ENCODE measurements around the gene NPIPA7.
"Not testable (repeated sequence)": the region's sequence is repeated elsewhere in the genome, so short reads cannot be mapped to it uniquely, and the experiment has no call there.

The NPIPA7 gene

DNA sequence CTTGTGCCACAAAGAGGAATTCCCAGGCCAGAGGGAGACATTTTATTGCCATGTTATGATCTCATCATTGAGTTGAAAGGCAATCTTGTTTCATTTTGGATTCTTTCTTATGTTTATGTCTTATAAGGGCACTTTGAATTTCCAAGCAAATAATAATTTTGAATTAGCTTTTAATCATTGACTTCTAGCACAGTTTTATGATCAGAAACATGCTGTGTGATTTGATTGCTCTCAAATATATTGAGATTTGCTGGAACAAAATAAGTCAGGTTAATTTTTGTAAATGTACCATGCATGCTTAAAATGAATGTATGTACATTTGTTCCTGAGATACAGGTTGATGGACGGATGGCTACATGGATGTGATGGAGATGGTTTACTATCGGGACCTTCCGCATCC lies at the start of gene NPIPA7:
Gene NPIPA7, plus strand, starts transcription at position 301 of the 400 bp plus-strand sequence. CDS start 105 bp downstream, outside the sequence.
- not testable (repeated sequence) for DNase-seq

DNA sequence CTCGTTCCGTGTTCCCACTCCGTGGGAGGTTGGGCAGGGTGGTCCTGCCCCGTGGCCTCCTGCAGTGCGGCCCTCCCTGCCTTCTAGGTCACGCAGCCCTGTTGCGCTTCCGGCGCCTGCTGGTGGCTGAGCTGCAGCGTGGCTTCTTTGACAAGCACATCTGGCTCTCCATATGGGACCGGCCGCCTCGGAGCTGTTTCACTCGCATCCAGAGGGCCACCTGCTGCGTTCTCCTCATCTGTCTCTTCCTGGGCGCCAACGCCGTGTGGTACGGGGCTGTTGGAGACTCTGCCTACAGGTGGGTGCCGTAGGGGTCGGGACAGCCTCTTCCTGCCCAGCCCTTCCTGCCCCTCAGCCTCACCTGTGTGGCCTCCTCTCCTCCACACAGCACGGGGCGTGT lies 47.5 kb upstream of the NPIPA7 start:
- DNase-seq, result not testable (repeated sequence)

DNA sequence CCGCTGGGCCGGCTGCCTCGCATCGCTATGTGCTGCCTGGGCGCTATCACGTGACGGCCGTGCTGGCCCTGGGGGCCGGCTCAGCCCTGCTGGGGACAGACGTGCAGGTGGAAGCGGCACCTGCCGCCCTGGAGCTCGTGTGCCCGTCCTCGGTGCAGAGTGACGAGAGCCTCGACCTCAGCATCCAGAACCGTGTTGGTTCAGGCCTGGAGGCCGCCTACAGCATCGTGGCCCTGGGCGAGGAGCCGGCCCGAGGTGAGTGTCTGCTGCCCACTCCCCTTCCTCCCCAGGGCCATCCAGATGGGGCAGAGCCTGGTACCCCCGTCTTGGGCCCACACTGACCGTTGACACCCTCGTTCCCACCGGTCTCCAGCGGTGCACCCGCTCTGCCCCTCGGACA lies 21.4 kb upstream of the NPIPA7 start:
- not testable (repeated sequence) for DNase-seq

DNA sequence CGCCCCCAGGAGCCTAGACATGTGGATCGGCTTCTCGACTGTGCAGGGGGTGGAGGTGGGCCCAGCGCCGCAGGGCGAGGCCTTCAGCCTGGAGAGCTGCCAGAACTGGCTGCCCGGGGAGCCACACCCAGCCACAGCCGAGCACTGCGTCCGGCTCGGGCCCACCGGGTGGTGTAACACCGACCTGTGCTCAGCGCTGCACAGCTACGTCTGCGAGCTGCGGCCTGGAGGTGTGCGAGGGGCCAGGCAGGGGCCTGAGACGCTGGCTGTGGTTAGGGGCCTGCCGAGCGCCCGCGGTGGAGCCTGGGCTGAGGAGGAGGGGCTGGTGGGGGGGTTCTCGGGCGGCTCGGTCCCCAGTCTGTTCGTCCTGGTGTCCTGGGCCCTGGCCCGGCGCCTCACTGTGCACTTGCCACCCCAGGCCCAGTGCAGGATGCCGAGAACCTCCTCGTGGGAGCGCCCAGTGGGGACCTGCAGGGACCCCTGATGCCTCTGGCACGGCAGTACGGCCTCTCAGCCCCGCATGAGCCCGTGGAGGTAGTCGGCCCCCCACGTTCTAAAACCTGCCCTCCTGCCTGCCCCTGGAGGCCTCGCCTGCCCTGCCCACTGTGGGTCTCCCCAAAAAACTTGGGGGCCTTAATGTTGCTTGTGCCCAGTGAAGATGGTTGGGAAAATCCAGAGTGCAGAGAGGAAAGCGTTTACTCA lies 20.2 kb upstream of the NPIPA7 start:
- not testable (repeated sequence) for DNase-seq

DNA sequence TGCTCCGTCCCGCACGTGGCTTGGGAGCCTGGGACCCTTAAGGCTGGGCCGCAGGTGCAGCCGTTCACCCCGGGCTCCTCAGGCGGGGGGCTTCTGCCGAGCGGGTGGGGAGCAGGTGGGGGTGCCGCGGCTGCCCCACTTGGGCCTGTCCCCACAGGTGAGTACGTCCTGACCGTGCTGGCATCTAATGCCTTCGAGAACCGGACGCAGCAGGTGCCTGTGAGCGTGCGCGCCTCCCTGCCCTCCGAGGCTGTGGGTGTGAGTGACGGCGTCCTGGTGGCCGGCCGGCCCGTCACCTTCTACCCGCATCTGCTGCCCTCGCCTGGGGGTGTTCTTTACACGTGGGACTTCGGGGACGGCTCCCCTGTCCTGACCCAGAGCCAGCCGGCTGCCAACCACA lies 15.3 kb upstream of the NPIPA7 start:
- DNase-seq, result not testable (repeated sequence)

DNA sequence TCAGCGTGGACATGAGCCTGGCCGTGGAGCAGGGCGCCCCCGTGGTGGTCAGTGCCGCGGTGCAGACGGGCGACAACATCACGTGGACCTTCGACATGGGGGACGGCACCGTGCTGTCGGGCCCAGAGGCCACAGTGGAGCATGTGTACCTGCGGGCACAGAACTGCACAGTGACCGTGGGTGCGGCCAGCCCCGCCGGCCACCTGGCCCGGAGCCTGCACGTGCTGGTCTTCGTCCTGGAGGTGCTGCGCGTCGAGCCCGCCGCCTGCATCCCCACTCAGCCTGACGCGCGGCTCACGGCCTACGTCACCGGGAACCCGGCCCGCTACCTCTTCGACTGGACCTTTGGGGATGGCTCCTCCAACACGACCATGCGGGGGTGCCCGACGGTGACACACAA lies 14.8 kb upstream of the NPIPA7 start:
- DNase-seq, result not testable (repeated sequence)

DNA sequence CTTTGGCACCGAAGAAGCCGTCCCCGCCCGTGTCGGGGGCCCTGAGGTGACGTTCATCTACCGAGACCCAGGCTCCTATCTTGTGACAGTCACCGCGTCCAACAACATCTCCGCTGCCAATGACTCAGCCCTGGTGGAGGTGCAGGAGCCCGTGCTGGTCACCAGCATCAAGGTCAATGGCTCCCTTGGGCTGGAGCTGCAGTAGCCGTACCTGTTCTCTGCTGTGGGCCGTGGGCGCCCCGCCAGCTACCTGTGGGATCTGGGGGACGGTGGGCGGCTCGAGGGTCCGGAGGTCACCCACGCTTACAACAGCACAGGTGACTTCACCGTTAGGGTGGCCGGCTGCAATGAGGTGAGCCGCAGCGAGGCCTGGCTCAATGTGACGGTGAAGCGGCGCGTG lies 14.2 kb upstream of the NPIPA7 start:
- DNase-seq, result not testable (repeated sequence)

DNA sequence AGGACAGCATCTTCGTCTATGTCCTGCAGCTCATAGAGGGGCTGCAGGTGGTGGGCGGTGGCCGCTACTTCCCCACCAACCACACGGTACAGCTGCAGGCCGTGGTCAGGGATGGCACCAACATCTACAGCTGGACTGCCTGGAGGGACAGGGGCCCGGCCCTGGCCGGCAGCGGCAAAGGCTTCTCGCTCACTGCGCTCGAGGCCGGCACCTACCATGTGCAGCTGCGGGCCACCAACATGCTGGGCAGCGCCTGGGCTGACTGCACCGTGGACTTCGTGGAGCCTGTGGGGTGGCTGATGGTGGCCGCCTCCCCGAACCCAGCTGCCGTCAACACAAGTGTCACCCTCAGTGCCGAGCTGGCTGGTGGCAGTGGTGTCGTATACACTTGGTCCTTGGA lies 13.6 kb upstream of the NPIPA7 start:
- DNase-seq, result not testable (repeated sequence)

DNA sequence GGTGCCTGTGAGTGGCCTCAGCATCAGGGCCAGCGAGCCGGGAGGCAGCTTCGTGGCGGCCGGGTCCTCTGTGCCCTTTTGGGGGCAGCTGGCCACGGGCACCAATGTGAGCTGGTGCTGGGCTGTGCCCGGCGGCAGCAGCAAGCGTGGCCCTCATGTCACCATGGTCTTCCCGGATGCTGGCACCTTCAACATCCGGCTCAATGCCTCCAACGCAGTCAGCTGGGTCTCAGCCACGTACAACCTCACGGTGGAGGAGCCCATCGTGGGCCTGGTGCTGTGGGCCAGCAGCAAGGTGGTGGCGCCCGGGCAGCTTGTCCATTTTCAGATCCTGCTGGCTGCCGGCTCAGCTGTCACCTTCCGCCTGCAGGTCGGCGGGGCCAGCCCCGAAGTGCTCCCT lies 13.1 kb upstream of the NPIPA7 start:
- not testable (repeated sequence) for DNase-seq

DNA sequence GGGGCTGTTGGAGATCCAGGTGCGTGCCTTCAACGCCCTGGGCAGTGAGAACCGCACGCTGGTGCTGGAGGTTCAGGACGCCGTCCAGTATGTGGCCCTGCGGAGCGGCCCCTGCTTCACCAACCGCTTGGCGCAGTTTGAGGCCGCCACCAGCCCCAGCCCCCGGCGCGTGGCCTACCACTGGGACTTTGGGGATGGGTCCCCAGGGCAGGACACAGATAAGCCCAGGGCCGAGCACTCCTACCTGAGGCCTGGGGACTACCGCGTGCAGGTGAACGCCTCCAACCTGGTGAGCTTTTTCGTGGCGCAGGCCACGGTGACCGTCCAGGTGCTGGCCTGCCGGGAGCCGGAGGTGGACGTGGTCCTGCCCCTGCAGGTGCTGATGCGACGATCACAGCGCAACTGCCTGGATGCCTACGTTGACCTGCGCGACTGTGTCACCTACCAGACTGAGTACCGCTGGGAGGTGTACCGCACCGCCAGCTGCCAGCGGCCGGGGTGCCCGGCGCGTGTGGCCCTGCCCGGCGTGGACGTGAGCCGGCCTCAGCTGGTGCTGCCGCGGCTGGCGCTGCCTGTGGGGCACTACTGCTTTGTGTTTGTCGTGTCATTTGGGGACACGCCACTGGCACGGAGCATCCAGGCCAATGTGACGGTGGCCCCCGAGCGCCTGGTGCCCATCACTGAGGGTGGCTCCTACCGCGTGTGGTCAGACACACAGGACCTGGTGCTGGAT lies 12.2 kb upstream of the NPIPA7 start:
- not testable (repeated sequence) for DNase-seq

DNA sequence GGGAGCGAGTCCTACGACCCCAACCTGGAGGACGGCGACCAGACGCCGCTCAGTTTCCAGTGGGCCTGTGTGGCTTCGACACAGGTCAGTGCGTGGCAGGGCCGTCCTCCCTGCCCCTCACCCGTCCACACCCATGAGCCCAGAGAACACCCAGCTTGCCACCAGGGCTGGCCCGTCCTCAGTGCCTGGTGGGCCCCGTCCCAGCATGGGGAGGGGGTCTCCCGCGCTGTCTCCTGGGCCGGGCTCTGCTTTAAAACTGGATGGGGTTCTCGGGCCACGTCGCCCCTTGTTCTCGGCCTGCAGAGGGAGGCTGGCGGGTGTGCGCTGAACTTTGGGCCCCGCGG lies 11.7 kb upstream of the NPIPA7 start:
- DNase-seq, result not testable (repeated sequence)

DNA sequence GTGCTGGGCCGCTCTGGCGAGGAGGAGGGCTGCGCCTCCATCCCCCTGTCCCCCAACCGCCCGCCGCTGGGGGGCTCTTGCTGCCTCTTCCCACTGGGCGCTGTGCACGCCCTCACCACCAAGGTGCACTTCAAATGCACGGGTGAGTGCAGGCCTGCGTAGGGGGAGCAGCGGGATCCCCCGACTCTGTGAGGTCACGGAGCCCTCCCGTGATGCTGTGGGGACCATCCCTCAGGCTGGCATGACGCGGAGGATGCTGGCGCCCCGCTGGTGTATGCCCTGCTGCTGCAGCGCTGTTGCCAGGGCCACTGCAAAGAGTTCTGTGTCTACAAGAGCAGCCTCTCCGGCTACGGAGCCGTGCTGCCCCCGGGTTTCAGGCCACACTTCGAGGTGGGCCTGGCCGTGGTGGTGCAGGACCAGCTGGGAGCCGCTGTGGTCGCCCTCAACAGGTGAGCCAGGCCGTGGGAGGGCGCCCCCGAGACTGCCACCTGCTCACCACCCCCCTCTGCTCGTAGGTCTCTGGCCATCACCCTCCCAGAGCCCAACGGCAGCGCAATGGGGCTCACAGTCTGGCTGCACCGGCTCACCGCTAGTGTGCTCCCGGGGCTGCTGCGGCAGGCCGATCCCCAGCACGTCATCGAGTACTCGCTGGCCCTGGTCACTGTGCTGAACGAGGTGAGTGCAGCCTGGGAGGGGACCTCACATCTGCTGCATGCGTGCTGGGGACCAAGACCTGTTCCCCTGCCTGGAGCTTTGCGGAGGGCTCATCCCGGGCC lies 9.7 kb upstream of the NPIPA7 start:
- DNase-seq, result not testable (repeated sequence)

DNA sequence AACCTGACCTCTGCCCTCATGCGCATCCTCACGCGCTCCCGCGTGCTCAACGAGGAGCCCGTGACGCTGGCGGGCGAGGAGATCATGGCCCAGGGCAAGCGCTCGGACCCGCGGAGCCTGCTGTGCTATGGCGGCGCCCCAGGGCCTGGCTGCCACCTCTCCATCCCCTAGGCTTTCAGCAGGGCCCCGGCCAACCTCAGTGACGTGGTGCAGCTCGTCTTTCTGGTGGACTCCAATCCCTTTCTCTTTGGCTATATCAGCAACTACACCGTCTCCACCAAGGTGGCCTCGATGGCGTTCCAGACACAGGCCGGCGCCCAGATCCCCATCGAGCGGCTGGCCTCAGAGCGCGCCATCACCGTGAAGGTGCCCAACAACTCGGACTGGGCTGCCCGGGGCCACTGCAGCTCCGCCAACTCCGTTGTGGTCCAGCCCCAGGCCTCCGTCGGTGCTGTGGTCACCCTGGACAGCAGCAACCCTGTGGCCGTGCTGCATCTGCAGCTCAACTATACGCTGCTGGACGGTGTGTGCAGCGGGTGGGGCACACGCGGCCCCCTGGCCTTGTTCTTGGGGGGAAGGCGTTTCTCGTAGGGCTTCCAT lies 7.7 kb upstream of the NPIPA7 start:
- not testable (repeated sequence) for DNase-seq

DNA sequence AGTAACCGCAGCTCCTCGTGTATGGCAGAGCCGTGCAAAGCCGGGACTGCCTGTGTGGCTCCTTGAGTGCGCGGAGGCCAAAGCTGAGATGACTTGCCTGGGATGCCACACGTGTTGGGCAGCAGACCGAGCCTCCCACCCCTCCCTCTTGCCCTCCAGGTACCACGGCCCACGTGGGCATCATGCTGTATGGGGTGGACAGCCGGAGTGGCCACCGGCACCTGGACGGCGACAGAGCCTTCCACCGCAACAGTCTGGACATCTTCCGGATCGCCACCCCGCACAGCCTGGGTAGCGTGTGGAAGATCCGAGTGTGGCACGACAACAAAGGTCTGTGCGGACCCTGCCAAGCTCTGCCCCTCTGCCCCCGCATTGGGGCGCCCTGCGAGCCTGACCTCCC lies 4.7 kb upstream of the NPIPA7 start:
- DNase-seq, result not testable (repeated sequence)

DNA sequence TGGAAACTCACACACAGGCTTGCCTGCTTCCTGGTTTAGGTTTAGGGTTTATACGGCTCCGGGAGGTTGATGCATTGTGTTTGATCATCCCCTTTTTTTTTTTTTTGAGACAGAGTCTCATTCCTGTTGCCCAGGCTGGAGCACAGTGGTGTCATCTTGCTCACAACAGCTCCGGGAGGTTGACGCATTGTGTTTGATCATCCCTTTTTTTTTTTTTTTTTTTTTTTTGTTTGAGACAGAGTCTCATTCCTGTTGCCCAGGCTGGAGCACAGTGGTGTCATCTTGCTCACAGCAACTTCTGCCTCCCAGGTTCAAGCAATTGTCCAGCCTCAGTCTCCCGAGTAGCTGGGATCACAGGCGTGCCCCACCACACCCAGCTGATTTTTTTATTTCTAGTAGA lies 20.7 kb downstream of the NPIPA7 start:
- DNase-seq, result not testable (repeated sequence)

DNA sequence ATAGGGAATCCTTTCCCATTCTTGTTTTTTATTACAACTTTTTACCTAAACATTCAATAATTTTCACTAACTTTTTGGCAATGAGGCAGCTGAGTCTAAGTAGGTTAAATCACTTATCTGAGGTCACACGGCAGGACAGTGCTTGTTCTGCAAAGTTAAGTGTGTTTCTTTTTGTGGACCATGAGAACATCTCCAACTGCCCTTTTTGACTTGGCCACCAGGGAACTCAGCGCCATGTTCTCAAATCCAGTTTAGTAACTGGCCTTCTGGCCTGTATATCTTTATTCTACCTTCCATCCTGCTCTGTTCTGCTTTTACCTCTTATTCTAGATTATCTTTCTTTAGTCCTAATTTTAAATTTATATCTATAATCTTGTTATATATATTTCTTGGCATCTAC lies 23.4 kb downstream of the NPIPA7 start:
- not testable (repeated sequence) for DNase-seq

DNA sequence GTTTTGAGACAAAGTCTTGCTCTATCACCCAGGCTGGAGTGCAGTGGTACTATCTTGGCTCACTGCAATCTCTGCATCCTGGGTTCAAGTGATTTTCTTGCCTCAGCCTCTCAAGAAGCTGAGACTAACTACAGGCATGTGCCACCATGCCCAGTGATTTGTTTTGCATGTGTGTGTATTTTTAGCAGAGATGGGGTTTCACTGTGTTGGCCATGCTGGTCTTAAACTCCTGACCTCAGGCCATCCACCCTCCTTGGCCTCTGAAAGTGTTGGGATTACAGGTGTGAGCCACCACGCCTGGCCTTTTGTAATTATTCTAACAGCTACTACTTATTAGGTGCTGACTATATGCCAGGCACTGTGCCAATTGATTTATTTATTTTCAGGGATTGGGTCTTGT lies 25.3 kb downstream of the NPIPA7 start:
- not testable (repeated sequence) for DNase-seq

DNA sequence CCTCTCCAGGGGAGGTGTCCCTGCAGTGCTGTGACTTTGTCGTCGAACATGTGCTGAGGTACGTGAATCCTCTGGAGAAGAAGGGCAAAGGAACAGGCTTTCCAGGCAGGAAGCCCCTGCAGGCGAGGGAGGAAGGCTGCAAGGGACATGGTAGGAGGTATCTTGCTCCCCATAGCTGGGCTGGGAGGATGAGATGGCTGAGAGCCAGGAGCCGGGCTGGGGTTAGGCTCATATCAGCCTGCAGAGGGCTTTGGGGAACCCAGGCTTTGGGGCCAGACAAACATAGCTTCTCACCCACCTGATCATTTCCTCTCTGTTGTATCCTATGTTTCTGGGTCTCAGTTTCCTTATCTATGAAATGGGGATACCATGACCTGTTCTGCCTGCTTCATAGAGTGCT lies 26.5 kb downstream of the NPIPA7 start:
- not testable (repeated sequence) for DNase-seq

DNA sequence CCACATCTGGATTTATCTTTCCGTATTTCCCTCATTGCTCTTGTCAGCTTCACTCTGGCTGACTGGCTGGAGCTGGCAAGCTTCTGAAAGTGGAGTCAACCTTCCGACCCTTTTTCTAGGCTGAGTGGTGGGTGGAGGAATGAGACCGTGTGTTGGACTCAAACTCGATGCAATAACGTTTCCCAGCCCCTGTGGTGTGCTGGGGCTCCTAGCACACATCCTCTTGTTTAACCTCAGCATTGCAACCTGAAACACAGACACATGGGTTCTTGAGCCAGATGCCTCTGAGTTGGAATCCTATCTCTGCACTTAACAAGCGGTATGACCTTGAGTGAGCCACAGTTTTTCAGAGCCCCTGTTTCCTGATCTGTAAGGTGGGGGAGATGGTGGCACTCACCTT lies 29.5 kb downstream of the NPIPA7 start:
- DNase-seq, result not testable (repeated sequence)

DNA sequence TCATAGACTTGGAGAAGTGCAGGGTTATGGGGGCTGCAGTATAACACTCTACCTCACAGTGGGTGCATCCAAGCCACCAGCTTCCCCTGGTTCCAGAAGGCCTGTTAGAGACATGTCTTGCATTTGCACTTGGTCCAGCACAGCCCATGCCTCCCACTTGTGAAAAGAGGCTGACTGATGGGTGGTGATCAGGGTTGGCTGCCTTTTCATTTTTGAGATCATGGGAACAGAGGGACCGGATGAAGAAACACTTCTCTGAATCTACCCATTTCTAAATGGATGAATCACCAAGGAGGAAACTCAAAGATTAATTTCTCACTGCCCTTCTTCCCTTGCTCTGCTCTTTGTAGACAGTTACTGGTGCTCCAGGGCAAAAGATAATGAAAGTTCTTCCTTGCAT lies 34.8 kb downstream of the NPIPA7 start:
- DNase-seq, result not testable (repeated sequence)

DNA sequence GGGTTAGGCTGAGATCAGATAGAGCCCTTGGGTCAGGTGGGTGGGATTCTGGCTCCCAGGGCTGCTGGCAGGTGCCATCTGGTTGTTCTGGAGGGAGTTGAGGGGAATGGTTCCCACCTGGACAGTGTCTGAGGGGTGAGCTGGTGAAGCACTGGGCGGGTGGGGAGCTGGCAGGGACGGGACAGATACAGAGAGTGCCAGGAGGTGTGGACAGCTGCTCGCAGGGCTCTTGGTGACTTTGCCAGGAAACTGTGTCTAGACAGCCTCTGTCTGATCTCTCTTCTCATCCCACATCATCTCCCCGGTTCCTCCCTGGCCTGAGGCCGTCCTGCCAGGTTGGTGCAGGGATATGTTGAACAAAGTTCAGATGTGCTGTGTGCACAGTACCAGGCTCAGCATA lies 38.1 kb downstream of the NPIPA7 start:
- not testable (repeated sequence) for DNase-seq

DNA sequence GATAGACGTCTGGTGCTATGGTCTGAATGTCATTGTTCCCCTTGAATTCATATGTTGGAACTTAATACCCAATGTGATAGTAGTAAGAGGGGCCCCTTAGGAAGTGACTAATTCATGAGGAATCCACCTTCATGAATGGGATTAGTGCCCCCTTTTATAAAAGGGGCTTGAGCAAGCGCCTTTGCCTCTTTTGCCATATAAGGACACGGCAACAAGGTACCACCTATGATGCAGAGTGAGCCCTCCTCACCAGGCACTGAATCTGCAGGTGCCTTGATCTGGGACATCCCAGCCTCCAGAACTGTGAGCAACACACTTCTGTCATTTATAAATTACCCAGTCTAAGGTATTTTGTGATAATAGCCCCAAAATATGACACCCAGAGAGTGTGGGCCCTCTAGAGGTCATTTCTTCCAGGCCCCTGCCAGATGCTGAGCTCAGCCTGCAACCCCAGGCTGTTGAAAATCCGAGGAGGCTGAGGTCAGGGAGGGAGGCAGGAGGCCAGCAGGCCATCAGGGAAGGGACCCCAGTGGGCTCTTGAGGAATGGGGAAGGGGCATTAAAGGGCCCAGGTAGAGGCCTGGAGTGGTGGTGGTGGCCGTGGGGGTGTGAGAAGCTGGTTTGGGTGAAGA lies 39.1 kb downstream of the NPIPA7 start:
- DNase-seq, result not testable (repeated sequence)

DNA sequence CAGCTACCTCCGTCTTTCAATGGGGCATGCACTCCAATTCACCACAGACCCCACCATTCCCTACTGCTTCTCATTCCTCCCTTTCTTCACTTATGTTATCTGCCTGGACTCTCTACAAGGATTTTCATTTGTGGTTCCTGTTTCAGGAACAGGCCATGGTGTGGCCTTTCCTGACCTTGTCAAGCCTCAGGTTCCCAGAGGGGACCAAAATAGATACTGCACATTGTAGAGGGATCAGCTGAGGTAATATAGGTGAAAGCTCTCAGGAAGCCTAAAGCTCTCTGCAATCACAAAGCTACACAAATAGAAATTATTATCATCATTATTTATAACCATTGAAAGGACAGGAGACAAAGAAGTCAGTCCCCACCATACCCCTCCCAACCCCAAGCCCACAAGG lies 41.6 kb downstream of the NPIPA7 start:
- not testable (repeated sequence) for DNase-seq

Measured in GDM1 (cell line).